Measurements from ENCODE around the gene RNLS. TPM values are rescaled to one million over a fixed set of nuclear protein-coding genes. Genes with fewer than 3 reads are reported as not detected.

RNLS gene
- total RNA-seq, 1 experiment from 2014 or later, result 8.7 TPM

GRCh38 chr10:88228130-88228529 lies 355.0 kb downstream of the RNLS start (continued):
- TF ChIP-seq, protein P1, sequence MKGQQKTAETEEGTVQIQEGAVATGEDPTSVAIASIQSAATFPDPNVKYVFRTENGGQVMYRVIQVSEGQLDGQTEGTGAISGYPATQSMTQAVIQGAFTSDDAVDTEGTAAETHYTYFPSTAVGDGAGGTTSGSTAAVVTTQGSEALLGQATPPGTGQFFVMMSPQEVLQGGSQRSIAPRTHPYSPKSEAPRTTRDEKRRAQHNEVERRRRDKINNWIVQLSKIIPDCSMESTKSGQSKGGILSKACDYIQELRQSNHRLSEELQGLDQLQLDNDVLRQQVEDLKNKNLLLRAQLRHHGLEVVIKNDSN (CRISPR knock-in tag; IDR thresholded peaks at IDR 0.05), result no peak
- TF ChIP-seq ZNF138 (CRISPR knock-in tag; conservative IDR thresholded peaks at IDR 0.05) (no peak), JUN (CRISPR knock-in tag; IDR thresholded peaks at IDR 0.05) (no peak), NR1H2 (CRISPR knock-in tag; IDR thresholded peaks at IDR 0.05) (no peak)

DNA sequence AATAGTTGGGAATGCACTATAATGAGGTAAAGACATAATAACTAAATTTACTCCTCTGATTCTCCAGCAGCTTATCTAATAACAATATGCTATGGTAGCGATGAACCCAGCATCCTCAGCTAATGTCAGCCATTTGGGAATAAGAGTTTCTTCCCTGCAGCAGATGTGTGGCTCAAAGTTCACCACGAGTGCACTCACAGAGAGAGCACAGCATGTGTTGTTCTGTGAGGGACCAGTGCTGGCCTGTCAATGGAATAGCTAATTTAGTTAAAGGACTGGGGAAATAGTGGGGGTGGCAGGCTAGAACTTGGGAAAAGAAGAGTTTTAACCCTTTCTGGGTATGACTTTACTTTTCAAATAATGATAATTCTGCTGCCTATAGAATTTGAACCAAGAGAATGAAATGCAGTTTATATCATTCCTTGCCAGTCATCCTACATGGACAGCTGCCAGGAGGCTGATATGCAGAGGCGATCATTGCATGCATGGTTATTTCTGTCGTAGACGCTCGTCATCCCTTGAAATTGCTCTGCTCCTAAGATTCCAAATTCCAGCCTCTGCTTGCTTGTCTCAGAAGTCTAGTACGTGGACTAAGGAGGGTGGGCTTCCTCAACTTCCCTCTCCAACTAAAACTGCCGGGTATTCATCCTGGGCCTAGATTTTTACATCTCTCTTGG lies 355.6 kb downstream of the RNLS start:
- ChIA-PET POLR2A (no interaction called here), CTCF (no interaction called here)
- no peak for DNase-seq (ENCODE audit: low spot score)
- no peak for TF ChIP-seq SP1 (CRISPR knock-in tag; conservative IDR thresholded peaks at IDR 0.05)
- no peak for TF ChIP-seq ZNF396 (CRISPR knock-in tag; IDR thresholded peaks at IDR 0.05; ENCODE audit: borderline replicate concordance)
- TF ChIP-seq, protein P2, sequence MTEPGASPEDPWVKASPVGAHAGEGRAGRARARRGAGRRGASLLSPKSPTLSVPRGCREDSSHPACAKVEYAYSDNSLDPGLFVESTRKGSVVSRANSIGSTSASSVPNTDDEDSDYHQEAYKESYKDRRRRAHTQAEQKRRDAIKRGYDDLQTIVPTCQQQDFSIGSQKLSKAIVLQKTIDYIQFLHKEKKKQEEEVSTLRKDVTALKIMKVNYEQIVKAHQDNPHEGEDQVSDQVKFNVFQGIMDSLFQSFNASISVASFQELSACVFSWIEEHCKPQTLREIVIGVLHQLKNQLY (CRISPR knock-in tag; IDR thresholded peaks at IDR 0.05), result no peak
- no peak for TF ChIP-seq GTF2I (CRISPR knock-in tag; conservative IDR thresholded peaks at IDR 0.05)
- TF ChIP-seq, protein P3, sequence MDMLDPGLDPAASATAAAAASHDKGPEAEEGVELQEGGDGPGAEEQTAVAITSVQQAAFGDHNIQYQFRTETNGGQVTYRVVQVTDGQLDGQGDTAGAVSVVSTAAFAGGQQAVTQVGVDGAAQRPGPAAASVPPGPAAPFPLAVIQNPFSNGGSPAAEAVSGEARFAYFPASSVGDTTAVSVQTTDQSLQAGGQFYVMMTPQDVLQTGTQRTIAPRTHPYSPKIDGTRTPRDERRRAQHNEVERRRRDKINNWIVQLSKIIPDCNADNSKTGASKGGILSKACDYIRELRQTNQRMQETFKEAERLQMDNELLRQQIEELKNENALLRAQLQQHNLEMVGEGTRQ (CRISPR knock-in tag; IDR thresholded peaks at IDR 0.05), result no peak
- TF ChIP-seq STAT6 (CRISPR knock-in tag; conservative IDR thresholded peaks at IDR 0.05; ENCODE audit: low read depth), result no peak
- TF ChIP-seq, protein P4, sequence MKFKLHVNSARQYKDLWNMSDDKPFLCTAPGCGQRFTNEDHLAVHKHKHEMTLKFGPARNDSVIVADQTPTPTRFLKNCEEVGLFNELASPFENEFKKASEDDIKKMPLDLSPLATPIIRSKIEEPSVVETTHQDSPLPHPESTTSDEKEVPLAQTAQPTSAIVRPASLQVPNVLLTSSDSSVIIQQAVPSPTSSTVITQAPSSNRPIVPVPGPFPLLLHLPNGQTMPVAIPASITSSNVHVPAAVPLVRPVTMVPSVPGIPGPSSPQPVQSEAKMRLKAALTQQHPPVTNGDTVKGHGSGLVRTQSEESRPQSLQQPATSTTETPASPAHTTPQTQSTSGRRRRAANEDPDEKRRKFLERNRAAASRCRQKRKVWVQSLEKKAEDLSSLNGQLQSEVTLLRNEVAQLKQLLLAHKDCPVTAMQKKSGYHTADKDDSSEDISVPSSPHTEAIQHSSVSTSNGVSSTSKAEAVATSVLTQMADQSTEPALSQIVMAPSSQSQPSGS (CRISPR knock-in tag; IDR thresholded peaks at IDR 0.05; ENCODE audit: borderline replicate concordance, low read depth), result no peak
- no peak for TF ChIP-seq FOXK1 (CRISPR knock-in tag; IDR thresholded peaks at IDR 0.05)
- TF ChIP-seq, protein P5, sequence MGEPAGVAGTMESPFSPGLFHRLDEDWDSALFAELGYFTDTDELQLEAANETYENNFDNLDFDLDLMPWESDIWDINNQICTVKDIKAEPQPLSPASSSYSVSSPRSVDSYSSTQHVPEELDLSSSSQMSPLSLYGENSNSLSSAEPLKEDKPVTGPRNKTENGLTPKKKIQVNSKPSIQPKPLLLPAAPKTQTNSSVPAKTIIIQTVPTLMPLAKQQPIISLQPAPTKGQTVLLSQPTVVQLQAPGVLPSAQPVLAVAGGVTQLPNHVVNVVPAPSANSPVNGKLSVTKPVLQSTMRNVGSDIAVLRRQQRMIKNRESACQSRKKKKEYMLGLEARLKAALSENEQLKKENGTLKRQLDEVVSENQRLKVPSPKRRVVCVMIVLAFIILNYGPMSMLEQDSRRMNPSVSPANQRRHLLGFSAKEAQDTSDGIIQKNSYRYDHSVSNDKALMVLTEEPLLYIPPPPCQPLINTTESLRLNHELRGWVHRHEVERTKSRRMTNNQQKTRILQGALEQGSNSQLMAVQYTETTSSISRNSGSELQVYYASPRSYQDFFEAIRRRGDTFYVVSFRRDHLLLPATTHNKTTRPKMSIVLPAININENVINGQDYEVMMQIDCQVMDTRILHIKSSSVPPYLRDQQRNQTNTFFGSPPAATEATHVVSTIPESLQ (CRISPR knock-in tag; IDR thresholded peaks at IDR 0.05), result no peak
- TF ChIP-seq GRHL2 (CRISPR knock-in tag; IDR thresholded peaks at IDR 0.05; ENCODE audit: insufficient replicate concordance, severe bottlenecking), result no peak
- TF ChIP-seq SMAD4 (CRISPR knock-in tag; IDR thresholded peaks at IDR 0.05), result no peak
- TF ChIP-seq FOXJ3 (CRISPR knock-in tag; IDR thresholded peaks at IDR 0.05; ENCODE audit: borderline replicate concordance), result no peak
- TF ChIP-seq, protein P6, sequence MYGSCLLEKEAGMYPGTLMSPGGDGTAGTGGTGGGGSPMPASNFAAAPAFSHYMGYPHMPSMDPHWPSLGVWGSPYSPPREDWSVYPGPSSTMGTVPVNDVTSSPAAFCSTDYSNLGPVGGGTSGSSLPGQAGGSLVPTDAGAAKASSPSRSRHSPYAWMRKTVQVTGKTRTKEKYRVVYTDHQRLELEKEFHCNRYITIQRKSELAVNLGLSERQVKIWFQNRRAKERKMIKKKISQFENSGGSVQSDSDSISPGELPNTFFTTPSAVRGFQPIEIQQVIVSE (CRISPR knock-in tag; IDR thresholded peaks at IDR 0.05; ENCODE audit: borderline replicate concordance), result no peak
- TF ChIP-seq CTCF (IDR thresholded peaks at IDR 0.05), result no peak
- TF ChIP-seq, protein P7, sequence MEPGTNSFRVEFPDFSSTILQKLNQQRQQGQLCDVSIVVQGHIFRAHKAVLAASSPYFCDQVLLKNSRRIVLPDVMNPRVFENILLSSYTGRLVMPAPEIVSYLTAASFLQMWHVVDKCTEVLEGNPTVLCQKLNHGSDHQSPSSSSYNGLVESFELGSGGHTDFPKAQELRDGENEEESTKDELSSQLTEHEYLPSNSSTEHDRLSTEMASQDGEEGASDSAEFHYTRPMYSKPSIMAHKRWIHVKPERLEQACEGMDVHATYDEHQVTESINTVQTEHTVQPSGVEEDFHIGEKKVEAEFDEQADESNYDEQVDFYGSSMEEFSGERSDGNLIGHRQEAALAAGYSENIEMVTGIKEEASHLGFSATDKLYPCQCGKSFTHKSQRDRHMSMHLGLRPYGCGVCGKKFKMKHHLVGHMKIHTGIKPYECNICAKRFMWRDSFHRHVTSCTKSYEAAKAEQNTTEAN (CRISPR knock-in tag; IDR thresholded peaks at IDR 0.05), result no peak
- TF ChIP-seq, protein P8, sequence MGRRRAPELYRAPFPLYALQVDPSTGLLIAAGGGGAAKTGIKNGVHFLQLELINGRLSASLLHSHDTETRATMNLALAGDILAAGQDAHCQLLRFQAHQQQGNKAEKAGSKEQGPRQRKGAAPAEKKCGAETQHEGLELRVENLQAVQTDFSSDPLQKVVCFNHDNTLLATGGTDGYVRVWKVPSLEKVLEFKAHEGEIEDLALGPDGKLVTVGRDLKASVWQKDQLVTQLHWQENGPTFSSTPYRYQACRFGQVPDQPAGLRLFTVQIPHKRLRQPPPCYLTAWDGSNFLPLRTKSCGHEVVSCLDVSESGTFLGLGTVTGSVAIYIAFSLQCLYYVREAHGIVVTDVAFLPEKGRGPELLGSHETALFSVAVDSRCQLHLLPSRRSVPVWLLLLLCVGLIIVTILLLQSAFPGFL (CRISPR knock-in tag; IDR thresholded peaks at IDR 0.05; ENCODE audit: borderline replicate concordance), result no peak
- TF ChIP-seq FOXP1 (CRISPR knock-in tag; IDR thresholded peaks at IDR 0.05; ENCODE audit: borderline replicate concordance), result no peak
- Mint-ChIP-seq H3K4me1 (peaks cover 4% of the 10 kb centered on the region), H3K36me3 (no peaks in the 10 kb centered on the region), H3K9me3 (peaks cover 9% of the 10 kb centered on the region), H3K4me3 (no peak overlapping the region), H3K27ac (no peak overlapping the region), H3K27me3 (ENCODE audit: low read depth) (no peaks in the 10 kb centered on the region)
- no peak for ATAC-seq

Measured in WTC11 (cell line).